Left renal cortex interstitium (tissue), 4 donors: ENCODE results near the gene LHX3. TPM values are rescaled to one million over a fixed set of nuclear protein-coding genes. Genes with fewer than 3 reads are reported as not detected.
"Not testable (repeated sequence)": the region's sequence is repeated elsewhere in the genome, so short reads cannot be mapped to it uniquely, and the experiment has no call there.

Experiments used
- DNase-seq, 4 donors: peaks; one replicate each; pipeline ENCODE4 v3.0.0-alpha.2; 2013; ENCODE audit warnings: low read depth in 4 of 4, low spot score in 2 of 4, missing footprints in 1 of 4
- polyA plus RNA-seq, 4 donors: library from polyadenylated mRNA; unstranded; fragments of 120-200 nt; gene quantifications; one replicate each; pipeline ENCODE4 v1.2.1, GENCODE V29; 2013; ENCODE audit not compliant: insufficient read length in 4 of 4

LHX3 gene
- polyA plus RNA-seq, 4 donors, result not detected

DNA sequence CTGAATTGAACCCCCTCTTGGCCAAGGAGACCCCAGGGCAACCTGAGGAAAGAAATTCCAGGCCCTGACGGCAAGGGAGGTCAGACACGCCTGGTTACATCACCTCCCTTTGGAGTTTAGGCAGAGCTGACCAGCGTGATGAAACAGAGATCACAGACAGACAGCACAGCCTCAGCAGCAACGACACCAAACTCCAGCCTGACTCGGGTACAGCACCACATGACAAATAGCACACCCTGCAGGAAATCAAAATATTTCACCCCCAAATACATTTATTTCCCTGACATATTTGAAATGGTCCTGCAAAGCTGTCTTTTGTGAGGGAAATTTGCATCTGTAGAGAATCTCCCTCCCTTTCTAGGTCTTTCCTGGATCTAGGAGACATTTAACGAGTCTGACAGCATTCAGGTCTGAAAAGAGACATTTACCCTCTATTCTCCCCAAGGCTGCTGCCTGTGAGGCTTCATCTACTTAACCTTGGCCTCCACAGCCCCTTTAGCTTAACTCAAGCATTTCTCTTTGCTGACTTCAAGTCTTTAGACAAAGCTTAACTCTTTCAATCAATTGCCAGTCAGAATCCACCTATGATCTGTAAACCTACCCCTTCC lies 38.1 kb upstream of the LHX3 start:
- DNase-seq, result no peak

DNA sequence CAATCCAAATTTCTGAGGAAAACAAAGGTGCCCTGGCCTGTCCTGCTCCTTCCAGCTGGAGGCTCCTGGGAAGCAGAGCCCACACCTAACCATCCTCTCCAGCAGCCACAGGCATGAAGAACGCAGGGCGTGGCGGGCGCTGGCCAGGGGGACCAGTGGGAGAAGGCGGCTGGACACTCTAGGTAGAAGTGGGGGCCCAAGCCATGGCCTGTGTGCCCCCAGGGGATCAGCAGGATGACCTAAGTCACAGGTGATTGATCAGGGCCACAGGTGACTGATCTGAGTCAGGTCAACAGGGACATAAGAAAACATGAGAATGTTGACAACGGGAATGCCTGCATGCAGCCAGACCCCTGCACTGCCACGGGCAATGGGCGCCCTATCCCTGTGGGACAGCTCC lies 37.3 kb upstream of the LHX3 start:
- DNase-seq, result no peak

DNA sequence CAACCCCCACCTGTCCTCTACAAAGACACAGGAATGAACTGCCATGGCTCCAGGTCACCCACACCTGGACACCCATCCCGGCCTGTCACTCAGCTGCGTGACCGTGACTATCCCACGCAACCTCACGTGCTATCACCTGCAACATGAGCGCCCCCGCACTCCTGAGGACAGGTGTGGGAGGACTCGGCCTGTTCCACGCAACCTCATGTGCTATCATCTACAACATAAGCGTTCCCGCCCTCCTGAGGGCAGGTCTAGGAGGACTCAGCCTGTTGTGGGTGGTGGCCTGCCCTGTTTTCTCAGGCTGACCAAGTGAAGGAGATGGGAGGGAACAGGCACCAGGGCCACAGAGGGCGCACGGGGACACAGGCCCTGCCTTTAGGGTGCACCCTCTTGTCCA lies 36.6 kb upstream of the LHX3 start:
- no peak for DNase-seq

DNA sequence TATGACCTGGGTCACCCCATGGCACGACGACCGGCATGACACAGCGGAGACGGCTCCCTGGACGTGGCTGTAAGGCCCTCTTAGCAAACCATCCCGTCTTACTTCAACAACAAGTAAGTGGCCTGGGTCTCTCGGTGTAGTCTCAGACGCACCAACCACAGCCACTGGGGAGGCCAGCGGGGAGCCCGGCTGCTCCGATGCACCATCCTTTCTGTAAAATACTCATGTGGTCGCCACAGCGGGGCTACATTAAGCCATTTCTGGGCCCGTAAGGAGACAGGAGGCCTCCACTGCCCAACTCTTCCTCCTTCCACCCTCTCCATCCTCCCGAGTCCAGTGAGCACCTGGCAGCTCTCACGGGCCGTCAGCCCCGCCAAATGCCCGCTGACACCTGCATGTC lies 36.0 kb upstream of the LHX3 start:
- no peak for DNase-seq

DNA sequence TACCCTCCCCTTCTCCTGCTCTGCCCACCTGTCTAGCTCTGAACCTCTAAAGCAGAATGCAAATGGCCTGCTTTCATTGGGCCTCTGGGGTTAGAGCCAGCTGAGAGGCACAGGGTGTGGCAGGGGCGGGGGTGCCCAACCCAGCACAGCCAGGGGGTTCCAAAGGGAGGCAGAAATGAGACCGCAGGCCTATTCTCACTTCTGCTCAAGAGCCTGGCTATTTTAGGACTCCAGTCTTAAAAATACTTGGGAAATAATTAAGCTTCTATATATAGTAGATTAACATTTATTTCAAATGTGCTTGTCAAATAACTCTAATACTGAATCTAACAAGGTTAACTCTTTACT lies 35.0 kb upstream of the LHX3 start:
- DNase-seq, result no peak

DNA sequence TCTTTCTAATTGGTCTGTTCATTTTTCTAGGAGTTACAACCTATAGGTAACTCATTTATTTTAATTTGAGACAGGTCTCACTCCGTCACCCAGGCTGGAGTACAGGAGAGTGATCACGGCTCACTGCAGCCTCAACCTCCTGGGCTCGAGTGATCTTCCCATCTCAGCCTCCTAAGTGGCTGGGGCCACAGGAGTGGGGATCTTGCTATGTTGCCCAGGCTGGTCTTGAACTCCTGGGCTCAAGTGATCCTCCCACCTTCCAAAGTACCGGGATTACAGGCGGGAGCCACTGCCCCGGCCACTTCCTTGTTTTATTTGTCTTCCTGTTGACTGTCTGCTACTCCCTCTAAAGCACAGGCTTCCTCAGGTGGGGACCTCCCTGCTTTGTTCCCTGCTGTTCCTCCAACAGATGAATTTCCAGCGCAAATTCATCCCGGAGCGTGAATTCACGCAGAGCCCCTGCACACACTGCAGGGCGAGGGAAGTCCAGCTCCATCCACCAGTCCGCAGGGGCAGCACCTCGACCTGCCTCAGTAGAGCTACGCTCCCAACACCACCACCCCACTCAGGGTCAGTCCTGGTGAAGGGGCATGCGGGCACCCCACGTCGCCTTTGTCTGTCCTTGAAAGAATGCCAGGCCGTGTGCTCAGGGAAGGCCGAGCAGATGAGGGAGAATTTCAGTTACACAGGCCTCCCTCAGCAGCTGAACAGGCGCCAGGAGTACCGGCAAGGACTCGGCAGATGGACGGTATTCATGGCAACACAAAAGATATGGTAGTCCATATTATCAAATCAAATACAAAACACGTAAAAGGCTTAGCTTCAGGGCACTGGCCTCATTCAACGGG lies 34.4 kb upstream of the LHX3 start:
- DNase-seq, result no peak

DNA sequence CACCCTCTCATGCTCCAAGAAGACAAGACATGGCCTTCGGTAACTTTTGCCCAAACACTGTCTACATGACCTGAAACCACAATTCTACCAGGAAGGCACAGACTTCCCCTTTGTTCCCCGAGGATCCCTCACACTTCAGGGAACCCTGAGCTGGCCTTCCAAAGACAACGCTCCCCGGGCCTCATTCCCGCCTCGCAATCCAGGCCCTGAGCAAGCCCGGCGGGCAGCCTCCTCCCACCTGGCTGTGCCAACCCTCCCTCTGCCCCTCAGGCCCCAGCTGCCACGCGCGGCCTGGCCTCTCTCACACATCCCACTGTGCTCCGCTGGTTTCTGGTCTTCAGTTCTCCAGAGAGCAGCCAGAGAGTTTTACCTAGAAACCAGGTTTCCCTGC lies 33.4 kb upstream of the LHX3 start:
- DNase-seq, result no peak

DNA sequence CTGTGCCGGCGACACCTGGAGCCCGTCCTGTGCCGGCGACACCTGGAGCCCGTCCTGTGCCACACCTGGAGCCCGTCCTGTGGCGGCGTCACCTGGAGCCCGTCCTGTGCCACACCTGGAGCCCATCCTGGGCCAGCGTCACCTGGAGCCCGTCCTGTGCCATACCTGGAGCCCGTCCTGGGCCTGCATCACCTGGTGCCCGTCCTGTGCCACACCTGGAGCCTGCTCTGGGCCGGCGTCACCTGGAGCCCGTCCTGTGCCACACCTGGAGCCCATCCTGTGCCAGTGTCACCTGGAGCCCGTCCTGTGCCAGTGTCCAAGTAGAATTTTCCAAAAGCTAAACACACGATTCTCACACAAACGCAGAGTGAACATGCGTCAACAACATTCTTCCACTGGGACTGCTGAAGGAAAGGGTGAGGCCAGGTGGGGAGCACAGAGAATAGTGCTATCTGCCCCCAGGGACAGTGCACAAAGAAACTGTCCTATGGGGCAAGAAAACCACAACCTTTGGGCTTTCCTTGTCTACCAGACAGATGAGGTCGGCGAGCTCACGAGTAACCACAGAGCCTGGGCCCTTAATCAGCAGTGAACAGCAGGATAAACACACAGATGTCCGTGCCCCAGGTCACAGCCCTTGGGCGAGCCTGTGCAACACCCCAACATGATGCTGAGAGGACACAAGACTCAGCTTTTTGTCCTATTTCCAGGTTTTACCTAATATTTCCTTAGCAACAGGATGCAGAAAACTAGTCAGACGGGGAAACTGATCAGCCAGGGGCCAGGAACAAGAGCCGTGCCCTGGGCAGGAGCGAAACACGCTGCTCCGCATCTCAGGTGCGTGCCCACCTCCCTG lies 32.8 kb upstream of the LHX3 start:
- no peak for DNase-seq

DNA sequence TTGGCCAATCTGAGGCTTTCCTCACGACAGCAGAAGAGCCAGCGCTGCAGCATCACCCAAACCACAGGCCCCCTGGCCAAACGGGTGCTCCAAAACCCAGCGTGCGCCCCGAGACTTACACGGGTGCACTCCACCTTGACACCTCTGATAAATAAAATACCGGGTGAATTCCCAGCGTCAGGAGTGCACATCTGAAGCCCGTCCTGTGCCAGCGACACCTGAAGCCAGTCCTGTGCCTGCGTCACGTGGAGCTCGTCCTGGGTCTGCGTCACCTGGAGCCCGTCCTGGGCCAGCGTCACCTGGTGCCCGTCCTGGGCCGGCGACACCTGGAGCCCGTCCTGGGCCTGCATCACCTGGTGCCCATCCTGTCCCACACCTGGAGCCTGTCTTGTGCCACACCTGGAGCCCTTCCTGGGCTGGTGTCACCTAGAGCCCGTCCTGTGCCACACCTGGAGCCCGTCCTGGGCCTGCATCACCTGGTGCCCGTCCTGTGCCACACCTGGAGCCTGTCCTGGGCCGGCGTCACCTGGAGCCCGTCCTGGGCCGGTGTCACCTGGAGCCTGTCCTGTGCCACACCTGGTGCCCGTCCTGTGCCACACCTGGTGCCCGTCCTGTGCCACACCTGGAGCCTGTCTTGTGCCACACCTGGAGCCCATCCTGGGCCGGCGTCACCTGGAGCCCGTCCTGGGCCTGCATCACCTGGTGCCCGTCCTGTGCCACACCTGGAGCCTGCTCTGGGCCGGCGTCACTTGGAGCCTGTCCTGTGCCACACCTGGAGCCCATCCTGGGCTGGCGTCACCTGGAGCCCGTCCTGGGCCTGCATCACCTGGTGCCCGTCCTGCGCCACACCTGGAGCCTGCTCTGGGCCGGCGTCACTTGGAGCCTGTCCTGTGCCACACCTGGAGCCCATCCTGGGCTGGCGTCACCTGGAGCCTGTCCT lies 31.8 kb upstream of the LHX3 start:
- not testable (repeated sequence) for DNase-seq

DNA sequence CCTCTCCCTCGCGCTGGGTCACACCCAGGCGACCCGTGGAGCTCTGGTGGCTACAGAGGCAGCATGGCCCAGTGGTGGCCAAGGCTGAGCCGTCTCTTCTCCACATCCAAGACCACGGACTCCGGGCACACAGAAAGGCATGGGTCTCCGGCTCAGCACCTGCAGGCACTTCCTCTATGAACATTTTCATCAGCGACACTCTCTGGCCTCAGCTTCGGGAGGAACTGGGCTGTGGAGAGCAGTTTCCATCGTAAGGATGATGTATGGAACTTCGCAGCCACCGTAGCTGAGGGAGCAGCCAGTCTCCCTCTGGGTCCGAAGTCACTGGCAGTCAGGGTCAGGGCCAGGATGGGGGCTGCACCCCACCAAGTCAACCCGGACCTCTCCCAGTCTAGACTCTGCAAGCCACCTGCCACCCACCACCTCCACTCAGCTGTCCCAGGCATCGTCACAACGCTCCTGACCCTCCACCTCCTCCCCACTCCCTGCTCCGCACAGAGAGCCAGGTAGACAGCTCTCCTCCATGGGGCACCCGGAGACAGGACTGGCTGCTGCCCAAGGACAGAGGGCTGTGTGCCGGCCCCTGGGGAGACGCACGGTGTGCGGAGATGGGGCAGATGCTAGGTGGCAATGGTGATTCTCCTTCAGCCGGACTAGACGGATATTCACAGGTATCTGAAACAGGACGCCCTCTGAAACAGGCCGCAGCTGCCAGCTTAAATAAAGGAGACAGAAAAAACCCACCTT lies 31.0 kb upstream of the LHX3 start:
- no peak for DNase-seq

DNA sequence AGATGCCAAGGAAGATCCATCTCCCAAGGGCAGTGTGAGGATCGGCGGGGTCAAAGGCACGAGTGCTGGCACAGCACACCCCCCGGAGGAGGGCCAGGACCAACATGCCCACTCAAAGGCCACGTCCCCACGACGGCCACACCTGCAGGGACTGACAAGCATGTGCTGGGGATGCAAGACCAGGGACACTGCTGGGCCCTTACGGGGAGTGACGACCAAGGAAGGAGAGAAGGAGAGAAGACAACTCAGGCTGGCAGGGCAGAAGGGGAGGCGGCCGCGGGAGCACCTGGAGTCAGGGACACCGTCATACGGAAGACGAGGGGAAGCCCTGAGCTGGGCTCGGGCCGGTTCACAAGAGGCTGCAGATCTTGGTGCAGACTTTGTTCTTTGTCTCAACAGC lies 30.2 kb upstream of the LHX3 start:
- no peak for DNase-seq

DNA sequence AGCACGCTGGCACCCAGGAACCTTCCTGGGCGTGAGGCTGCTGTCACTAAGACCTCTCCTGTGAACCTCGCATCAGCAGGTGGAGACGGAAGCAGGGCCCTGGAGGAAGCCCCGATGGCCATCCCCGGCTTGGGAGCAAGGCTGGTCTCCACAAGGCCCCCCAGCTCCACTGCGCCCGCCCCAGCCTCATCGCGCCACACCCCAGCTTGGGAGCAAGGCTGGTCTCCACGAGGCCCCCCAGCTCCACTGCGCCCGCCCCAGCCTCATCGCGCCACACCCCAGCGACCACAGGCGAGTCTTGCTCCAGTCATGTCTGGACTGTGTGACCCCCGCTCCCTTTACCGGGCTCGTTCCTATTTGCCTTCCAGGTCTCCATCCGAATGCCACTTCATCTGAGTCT lies 29.7 kb upstream of the LHX3 start:
- DNase-seq, result no peak

DNA sequence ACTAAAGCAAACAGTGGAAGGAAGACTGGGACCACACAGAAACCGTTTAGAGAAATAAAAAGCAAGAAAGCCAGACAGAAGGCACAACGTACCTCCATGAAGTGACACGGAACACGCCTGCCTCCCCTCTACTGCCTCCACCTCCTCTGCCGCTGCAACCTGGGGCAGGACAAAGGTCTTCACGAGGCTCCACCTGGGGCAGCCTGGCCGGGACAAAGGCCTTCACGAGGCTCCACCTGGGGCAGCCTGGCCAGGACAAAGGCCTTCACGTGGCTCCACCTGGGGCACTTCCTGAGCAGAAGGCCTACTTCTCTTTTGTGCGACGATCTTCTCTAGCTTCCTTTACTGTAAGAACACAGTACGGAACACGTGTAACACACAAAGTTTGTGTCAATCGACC lies 28.9 kb upstream of the LHX3 start:
- no peak for DNase-seq

DNA sequence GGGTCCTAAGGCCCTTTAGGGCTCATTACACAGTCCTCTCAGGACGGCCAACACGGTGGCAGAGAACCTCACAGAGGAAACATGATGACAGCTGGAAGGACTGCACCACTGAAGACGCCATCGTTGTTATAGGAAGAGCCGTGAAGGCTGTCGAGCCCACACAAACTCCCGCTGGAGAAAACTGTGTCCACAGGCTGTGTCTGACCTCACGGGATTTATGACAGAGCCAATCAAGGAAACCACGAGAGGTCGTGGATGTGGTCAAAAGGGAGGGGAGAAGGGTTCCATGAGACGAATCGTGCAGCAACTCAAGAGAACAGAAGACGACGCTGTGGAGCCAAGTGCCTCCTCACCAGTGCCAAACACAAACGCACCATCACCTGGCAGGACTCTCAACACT lies 28.5 kb upstream of the LHX3 start:
- no peak for DNase-seq

DNA sequence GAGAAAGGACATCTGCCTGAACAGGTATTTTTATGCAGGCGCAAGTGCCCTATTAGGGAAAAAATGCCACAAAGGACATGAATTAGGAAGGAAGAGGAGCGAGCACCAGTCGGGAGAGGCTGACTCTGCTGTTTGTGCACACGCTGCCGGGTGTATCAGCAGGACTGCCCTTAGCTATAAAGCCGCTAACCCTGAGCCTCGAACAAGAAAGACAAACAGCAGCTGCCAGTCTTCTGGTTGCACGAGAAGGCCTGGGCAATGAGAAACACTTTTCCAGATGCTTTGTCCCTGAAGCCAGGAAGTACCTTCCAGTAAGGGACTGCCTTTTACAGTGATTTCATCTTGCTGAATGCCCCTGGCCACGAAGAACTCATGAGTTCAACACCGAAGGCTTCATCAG lies 28.0 kb upstream of the LHX3 start:
- no peak for DNase-seq

DNA sequence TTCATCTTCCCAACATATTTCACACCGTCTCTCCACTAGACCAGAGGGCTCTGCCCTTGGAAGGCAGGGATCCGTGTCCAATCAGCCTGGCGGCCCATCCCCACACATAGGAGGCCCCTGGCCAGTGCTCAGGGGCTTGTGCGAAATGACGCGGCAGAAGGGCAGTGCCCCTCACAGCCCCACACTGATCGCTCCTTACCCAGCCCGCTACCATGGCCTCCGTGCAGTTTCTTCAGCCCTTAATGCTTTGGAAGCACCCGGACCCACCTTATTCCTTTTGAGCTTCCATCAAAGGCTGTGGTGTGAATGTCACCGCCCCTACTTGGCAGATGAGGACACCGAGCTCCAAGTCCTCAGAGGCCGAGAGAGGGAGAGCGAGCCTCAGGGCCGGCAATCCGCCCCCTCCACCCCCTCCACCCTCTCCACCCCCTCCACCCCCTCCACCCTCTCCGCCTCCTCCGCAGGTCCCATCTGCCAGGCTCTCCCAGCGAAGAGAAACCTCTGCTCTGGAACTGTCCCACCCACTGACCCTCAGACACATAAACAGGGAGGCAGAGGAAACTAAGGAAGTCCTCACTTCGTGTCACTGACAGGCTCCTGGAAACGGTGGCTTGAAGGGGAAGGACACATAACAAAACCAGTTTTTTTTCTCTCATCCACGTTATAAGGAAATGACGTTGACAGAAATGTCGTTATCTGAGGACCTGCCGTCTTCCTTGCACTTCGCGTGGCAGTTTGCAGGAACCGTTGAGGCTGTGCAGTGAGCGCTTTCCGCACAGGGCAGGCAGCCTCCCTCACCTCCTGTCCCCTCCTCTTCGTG lies 26.8 kb upstream of the LHX3 start:
- DNase-seq, result no peak

DNA sequence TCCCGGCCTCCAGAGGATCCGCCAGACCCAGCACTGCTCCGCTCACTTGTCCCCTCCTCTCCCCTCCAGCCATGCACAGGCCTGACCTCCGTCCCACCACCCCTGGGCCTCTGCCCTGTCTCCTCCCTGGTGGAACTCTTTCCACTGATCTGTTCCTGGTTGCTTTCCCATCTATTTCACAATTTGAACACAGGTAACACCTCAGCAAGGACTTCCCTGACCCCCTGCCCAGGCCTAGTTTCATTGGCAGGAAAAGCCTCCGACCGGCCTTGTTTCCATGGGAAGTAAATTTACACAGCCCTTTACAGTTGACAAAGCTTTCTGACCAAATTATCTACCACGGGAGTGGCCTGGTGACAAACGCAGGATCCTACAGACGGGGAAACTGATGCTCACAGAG lies 25.8 kb upstream of the LHX3 start:
- DNase-seq, result no peak

DNA sequence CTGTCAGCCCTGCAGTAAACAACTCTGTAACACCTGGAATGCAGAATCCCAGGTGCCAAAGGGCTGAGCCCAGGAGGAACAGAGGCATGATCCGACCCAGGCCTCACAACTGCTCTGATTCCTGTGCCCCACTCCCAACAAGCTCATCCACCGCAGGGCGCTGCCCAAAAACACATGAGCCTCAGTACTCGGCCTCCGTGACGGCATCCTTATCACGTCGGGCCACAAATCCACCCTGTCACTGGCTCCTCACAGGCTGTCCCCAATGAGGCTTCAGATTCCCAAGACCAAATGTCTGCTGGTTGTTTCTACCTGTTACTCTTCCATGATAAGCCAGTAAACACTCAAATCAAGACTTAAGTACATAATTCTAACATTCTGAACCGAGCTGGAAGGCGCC lies 25.4 kb upstream of the LHX3 start:
- no peak for DNase-seq
